C1 segment of cervical spinal cord (tissue), 14 donors: ENCODE data around the gene SH3RF2.
"Not testable (repeated sequence)": the region's sequence is repeated elsewhere in the genome, so short reads cannot be mapped to it uniquely, and the experiment has no call there.

Source experiments
- DNase-seq, 14 donors: peaks; one replicate each; lab custom pipeline; 2025; lab: John Stamatoyannopoulos, UW

The SH3RF2 gene

GRCh38 chr5:145978708-145979107 lies 42.3 kb downstream of the SH3RF2 start:
- DNase-seq = no peak

GRCh38 chr5:145979270-145980223 lies 43.2 kb downstream of the SH3RF2 start:
- DNase-seq = no peak

DNA sequence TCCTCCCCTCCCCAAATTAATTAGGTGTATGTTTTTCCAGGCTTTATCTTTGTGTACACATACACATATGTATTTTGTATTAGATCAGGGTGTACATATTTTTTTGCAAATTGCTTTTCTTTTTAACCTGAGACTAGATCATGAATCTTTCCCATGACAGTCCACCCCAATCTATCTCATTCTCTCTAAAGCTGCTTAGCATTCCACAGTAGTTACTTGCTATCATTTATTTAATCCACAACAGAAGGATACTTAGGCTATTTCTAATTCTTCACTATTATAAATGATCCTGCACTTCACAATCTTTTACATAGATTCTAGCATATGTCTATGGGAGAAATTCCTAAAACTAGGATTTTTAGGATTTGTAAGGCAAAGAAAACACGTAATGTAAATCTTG lies 43.9 kb downstream of the SH3RF2 start:
- no peak for DNase-seq

- no peak for DNase-seq
Observed at GRCh38 chr5:145980718-145981117, 44.3 kb downstream of the SH3RF2 start.

DNA sequence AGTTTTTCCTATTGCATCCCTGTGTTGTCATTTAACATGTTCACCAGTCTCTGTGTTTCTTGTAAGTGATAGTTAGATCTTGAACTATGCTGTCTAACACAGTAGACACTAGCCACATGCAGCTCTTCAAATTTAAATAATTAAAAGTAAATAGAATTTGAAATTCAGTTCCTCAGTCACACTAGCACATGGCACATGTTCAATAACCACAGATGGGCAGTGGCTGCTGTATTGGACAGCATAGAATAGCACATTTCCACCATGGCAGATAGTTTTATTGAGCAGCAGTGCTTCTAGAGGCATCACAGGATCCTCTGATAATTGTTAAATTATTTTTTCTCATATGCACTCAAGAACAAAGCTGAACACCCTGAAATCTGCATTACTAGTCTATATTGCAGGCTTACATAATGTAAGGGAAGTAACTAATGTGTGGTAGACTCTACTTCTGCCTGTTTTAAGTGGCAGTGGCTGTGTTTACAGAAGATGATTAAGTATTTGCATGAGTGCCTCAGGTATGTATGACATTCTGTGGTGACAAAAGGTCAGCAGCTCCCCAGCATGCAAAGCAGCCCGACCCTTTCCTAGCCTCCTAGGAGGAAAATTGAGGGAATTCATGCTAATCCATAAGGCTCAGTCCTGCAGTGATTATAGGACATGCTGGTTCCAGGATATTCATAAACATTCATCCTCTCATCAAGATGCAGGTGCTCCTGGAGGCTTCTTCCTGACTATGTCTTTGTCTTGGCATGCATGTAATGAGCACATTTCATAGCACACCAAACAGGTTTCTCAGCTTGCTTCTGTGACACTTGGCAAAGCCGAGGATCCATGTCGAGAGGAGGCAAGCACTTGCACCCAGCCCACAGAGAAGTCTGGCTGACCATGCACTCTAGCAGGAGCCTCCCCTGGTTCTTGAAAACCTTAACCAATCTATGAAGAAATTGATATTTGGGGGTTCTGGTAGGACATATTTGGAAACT lies 45.5 kb downstream of the SH3RF2 start:
- DNase-seq = no peak

GRCh38 chr5:145982572-145983318 lies 46.4 kb downstream of the SH3RF2 start:
- no peak for DNase-seq

DNA sequence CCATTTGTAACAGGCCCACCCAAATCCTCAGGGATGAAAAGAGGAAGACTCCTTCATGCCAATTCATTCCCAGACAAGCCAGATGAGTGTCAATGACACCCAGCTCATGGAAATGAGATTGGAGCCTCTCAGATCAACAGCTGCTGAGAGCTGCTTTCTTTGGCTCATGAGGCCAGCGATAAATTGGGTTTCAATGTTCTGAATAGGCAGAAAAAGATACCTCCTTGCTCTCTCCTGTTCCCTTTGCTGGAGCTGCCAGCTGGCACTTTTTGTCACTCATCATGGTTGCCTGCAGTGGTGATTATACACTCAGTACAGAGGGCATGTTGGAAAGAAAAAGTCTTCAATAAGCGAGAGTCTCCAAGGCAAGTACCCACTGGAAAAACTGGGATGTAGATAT lies 47.1 kb downstream of the SH3RF2 start:
- DNase-seq = no peak

DNA sequence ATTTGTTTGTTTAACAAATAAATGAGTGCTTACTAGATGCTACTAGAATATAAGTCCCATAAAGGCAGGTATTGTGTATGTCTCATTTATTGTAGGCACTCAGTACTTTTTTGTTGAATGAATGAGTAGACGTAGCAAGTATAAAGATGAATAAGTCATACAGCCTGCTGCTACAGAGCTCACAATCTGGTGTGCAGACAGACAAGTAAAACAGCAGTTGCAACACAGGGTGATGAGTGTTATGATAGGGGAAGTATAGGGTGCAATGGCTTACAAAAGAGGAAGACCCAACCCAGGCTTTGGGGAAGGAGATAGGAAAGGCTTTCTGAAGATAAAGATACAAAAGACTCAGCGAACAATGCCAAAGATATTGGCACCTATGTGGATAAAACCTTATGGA lies 47.7 kb downstream of the SH3RF2 start:
- no peak for DNase-seq

DNA sequence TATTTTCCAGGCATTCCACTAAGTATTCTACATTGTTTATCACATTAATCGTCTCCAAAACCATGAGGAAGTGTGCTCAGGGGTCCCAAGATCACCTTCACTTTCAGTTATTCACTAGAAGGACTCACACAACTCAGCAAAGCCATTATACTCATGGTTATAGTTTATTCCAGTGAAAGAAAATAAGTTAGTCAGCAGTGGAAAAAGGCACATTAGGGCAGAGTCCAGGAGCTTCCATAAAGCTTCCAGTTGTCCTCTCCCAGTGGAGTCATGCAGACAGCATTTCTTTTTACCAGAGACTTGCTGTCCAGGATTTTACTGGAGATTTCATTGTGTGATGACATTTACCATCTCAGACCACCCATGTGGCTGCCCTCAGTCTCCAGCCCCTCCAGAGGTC lies 51.5 kb downstream of the SH3RF2 start:
- no peak for DNase-seq

DNA sequence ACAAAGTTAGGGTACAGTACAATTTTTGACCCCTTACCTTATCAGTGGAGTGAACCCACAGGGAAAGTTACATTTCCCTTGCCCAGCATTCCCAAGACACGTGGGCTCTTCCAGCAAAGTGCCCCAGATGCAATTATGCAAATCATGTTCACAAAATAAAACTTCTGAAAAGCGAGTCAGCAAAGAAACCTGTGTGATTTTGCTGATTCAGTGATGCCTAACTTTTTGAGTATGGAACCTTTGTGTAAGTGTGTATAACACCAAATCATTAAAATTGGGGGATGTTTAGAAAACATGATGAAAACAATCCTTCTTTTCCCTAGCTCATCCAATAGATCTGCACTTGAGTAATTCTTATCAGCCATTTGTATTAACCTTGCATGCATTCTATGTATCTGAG lies 52.6 kb downstream of the SH3RF2 start:
- DNase-seq = no peak

- DNase-seq = no peak
Observed at GRCh38 chr5:145989428-145989827, 53.0 kb downstream of the SH3RF2 start.

DNA sequence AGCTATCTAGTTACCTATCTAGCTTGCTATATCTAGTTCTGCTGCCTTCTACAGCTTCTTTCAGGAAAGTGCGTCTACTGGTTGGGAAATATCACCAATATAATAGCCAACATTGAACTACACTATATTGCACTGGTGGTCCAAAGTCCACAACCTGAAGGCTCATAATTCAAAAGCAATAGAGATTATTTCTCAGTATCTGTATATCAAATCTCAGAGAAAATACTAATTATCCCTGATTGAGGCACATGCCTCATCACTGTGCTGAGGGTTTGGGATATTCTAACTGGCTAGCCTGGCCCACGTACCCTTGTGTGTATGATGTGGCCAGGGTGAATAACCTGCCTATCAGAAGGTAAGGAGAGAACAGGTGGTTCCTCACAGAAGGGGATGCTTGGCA lies 53.8 kb downstream of the SH3RF2 start:
- DNase-seq = no peak

DNA sequence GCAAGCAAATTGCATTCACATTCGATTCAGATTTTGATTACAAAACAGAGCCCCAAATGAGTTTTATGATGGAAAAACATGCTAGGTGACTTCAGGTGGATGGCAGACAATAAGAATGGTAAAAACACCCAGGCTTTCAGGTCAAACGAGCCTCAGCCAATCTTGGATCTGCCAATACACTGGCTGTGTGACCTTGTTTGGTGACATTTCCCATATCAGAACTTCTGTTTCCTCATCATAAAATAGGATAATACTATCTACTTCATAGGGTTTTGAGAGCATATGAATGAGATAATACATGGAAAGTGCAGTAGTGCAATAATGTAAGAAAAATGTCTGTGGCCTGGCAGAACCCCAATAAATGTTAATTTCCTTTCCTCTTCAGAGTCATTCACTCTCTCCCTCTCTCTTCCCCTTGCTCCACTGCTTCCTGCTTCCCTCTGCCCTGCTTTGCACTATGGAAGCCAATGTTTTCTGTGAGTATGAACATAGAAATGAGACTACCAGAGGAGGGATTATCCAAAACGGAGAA lies 54.7 kb downstream of the SH3RF2 start:
- no peak for DNase-seq

GRCh38 chr5:145993538-145993937 lies 57.2 kb downstream of the SH3RF2 start:
- not testable (repeated sequence) for DNase-seq

GRCh38 chr5:145996135-145996534 lies 59.8 kb downstream of the SH3RF2 start:
- no peak for DNase-seq

DNA sequence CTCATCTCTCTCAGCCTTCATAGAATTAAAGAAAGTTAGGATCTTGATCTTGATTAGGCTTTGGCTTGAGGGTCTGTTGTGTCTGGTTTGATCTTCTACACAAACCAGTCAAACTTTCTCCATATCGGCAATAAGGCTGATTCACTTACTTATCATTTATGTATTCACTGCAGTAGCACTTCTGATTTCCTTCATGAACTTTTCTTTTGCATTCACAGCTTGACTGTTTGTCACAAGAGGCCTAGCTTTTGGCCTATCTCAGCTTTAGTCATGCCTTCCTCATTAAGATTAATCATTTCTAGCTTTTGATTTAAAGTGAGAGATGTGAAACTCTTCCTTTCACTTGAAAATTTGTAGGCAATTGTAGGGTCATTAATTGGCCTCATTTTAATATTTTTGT lies 62.8 kb downstream of the SH3RF2 start:
- DNase-seq = no peak

- no peak for DNase-seq
Observed at GRCh38 chr5:146000072-146000471, 63.7 kb downstream of the SH3RF2 start.

- no peak for DNase-seq
Observed at GRCh38 chr5:146001544-146002190, 65.3 kb downstream of the SH3RF2 start.

DNA sequence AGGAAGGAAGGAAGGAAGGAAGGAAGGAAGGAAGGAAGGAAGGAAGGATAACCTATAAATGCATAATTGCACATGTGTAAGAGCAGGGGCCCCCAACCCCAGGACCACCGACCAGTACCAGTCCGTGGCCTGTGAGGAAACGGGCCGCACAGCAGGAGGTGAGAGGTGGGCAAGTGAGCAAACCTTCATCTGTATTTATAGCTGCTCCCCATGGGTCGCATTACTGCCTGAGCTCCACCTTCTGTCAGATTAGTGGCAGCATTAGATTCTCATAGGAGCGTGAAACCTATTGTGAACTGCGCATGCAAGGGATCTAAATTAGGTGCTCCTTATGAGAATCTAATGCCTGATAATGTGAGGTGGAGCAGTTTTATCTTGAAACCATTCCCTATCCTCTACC lies 66.1 kb downstream of the SH3RF2 start:
- DNase-seq = no peak

DNA sequence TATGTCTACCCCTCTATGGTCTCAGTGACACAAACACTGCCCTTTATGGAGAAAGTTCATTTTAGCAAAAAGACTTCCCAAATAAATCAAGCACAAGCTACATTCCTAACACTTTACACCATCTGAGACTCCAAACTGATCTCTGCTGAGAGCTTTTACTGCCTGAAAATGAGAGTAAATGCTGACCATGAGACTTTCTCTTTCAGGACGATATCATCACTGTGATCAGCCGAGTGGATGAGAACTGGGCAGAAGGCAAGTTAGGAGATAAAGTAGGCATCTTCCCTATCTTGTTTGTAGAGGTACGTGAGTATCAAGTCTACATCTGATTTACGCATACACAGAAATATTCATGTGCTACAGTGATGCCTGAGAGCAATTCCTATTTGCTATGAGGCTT lies 67.5 kb downstream of the SH3RF2 start:
- DNase-seq = no peak

DNA sequence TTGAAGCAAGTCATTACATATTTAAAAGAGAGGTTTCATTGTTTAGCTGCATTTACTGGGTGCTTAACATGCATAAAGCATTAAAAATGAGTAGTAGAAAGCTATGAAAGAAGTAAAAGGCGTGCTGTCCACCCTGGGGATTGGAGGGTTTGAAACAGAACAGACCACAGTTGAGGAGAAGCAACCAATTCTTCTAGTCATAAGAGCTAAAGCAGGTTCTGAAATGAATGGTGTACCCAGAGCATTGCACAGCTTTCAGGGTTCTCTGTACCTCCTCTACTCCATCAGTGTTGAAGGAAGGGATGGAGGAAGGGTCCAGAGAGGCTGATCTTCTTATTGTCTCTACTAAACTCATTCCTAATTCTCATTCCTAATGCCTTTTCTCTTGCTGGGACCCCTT lies 68.9 kb downstream of the SH3RF2 start:
- DNase-seq = no peak
